Gastrocnemius medialis (tissue), 4 donors: Measurements from ENCODE around the gene CENPS.

Experiments used
- POLR2A ChIP-seq, 2 donors: fragments of 450-650 bp; IDR thresholded peaks; one replicate each; pipeline ENCODE4 v1.6.1; 2017; ENCODE audit warnings: antibody characterized with exemption in 2 of 2, mild to moderate bottlenecking in 2 of 2, moderate library complexity in 2 of 2
- TF ChIP-seq, protein P1 (sequence below), 5 experiments: fragments of 450-650 bp in 3 of 5; fragments of 200-600 bp in 2 of 5; sonication (generic) in 2 of 5; IDR thresholded peaks in 4 of 5; conservative IDR thresholded peaks in 1 of 5; 1 replicate in 4 of 5; 2 replicates in 1 of 5; pipeline ENCODE4 v1.5.1; 2016 to 2019; ENCODE audit warnings: antibody characterized with exemption in 5 of 5, mild to moderate bottlenecking in 3 of 5, moderate library complexity in 3 of 5

- TF ChIP-seq, protein P1, sequence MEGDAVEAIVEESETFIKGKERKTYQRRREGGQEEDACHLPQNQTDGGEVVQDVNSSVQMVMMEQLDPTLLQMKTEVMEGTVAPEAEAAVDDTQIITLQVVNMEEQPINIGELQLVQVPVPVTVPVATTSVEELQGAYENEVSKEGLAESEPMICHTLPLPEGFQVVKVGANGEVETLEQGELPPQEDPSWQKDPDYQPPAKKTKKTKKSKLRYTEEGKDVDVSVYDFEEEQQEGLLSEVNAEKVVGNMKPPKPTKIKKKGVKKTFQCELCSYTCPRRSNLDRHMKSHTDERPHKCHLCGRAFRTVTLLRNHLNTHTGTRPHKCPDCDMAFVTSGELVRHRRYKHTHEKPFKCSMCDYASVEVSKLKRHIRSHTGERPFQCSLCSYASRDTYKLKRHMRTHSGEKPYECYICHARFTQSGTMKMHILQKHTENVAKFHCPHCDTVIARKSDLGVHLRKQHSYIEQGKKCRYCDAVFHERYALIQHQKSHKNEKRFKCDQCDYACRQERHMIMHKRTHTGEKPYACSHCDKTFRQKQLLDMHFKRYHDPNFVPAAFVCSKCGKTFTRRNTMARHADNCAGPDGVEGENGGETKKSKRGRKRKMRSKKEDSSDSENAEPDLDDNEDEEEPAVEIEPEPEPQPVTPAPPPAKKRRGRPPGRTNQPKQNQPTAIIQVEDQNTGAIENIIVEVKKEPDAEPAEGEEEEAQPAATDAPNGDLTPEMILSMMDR (IDR thresholded peaks at IDR 0.05 in 4 of 5, conservative IDR thresholded peaks at IDR 0.05 in 1 of 5): no peak
- TF ChIP-seq POLR2A (IDR thresholded peaks at IDR 0.05): no peak
Measured at GRCh38 chr1:10480614-10481013, 50.4 kb downstream of the CENPS start.
